ENCODE data around the gene MPEG1.

The MPEG1 gene

DNA sequence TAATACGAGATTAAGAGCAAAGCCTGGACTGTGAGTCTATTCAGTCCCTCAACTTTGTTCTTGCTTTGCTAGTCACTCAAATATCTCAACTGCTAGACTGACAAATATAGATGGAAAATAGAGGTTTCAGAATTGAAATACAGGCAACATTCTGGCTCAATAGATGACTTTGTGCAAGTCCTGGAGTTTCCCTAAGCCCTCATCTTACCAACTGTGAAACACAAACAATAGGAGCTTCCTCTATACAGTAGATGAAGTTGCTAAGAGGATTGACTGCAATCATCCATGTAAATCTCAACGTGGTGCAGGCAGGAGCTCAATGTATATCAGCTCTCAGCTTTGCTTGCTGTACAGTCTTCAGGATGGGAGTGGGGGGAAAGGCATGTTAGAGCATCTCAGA lies 6.2 kb upstream of the MPEG1 start:
- H3K4me1 ChIP-seq (ENCODE audit: control insufficient read depth, insufficient read depth, low read length), result no peaks in the 10 kb centered on the region
- no peak overlapping the region for H3K9ac ChIP-seq (ENCODE audit: low read length in 2 of 2)
- no peak overlapping the region for H3K27ac ChIP-seq (ENCODE audit: low read length)
- H3K27me3 ChIP-seq (ENCODE audit: control insufficient read depth in 1 of 2, insufficient read depth in 2 of 2, low read length in 2 of 2), result no peaks in the 10 kb centered on the region
- H3K36me3 ChIP-seq (ENCODE audit: control insufficient read depth in 2 of 2, insufficient read depth in 2 of 2, low read length in 2 of 2), result no peaks in the 10 kb centered on the region
- H3K9me3 ChIP-seq (ENCODE audit: control insufficient read depth in 2 of 2, low read length in 2 of 2), result no peaks in the 10 kb centered on the region
- H3K4me3 ChIP-seq (ENCODE audit: low read length in 2 of 2), result no peak overlapping the region

DNA sequence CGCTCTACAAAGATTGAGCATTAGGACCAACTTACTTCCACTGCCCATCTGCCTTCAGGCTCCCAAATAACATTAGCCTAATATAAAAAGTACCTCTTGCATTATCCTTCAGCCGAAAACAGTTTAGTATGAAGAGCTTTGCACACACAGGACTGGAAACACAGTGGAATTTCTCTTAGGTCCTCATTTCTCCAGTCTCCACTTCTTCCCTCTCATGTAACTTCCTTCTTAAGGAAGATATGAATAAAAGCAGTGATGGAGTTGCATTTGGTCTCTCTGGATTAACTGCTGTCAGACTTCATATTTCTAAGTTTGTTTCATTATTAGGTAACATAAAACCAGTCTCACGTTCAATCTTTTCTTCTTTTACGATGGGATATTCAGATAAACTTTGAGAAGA lies 5.6 kb upstream of the MPEG1 start:
- Histone ChIP-seq H3K36me3 (ENCODE audit: control insufficient read depth in 2 of 2, insufficient read depth in 2 of 2, low read length in 2 of 2) (no peaks in the 10 kb centered on the region), H3K4me3 (ENCODE audit: low read length in 2 of 2) (no peak overlapping the region), H3K27ac (ENCODE audit: low read length) (no peak overlapping the region), H3K9ac (ENCODE audit: low read length in 2 of 2) (no peak overlapping the region), H3K9me3 (ENCODE audit: control insufficient read depth in 2 of 2, low read length in 2 of 2) (no peaks in the 10 kb centered on the region), H3K4me1 (ENCODE audit: control insufficient read depth, insufficient read depth, low read length) (no peaks in the 10 kb centered on the region), H3K27me3 (ENCODE audit: control insufficient read depth in 1 of 2, insufficient read depth in 2 of 2, low read length in 2 of 2) (no peaks in the 10 kb centered on the region)

DNA sequence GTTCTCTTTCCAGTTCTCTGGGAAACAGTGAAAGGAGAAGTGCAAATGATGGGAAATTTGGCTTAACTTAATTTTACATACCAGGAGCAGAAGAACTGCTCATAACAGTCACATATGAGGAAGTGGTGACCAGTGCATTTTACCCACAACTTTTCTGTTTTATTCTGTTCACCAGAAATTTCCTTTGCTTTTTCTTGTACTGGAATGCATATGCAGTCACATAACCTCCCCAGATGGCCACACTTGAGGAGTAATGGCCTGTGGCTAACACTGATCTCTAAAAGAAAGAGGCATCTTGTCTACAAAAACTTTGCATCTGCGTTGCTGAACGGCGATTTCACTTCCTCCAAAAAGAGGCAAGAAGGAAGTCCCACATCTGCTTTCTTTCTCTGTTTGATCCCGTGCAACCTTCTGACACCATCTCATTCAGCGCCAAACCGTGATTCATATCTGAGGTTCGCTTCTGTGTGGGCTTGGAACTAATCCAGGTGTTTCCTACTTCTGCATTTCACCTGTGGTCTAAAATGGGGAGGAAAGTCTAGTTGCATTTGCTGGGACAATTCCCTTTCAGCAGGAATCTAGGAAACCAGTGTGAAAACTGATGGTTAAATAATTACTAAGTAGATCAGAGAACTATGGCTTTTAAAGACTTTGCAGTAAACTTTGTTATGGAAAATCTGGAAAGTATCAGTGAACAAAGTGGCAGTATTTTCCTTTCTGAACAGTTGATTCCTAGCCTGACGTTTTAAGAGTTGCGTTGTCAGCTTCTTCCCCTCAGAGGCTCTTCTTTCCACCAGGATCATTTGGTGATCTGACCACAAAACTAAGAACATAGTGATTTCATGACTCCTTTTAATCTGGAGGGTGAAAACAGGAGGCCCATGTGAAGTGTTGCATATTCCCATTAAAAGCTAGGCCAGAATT lies 4.2 kb upstream of the MPEG1 start:
- Histone ChIP-seq H3K27me3 (ENCODE audit: control insufficient read depth in 1 of 2, insufficient read depth in 2 of 2, low read length in 2 of 2) (no peaks in the 10 kb centered on the region), H3K9me3 (ENCODE audit: control insufficient read depth in 2 of 2, low read length in 2 of 2) (no peaks in the 10 kb centered on the region), H3K4me3 (ENCODE audit: low read length in 2 of 2) (peak overlapping the region in 1 of 2 donors; percentile 27), H3K36me3 (ENCODE audit: control insufficient read depth in 2 of 2, insufficient read depth in 2 of 2, low read length in 2 of 2) (no peaks in the 10 kb centered on the region), H3K4me1 (ENCODE audit: control insufficient read depth, insufficient read depth, low read length) (no peaks in the 10 kb centered on the region), H3K9ac (ENCODE audit: low read length in 2 of 2) (peak overlapping the region in 1 of 2 donors; percentile 13), H3K27ac (ENCODE audit: low read length) (peak overlapping the region; percentile 31)

- Histone ChIP-seq H3K9ac (ENCODE audit: low read length in 2 of 2) (no peak overlapping the region), H3K9me3 (ENCODE audit: control insufficient read depth in 2 of 2, low read length in 2 of 2) (no peaks in the 10 kb centered on the region), H3K27me3 (ENCODE audit: control insufficient read depth in 1 of 2, insufficient read depth in 2 of 2, low read length in 2 of 2) (peaks cover 0 to 2% of the 10 kb centered on the region in 2 donors), H3K4me3 (ENCODE audit: low read length in 2 of 2) (no peak overlapping the region), H3K36me3 (ENCODE audit: control insufficient read depth in 2 of 2, insufficient read depth in 2 of 2, low read length in 2 of 2) (no peaks in the 10 kb centered on the region), H3K4me1 (ENCODE audit: control insufficient read depth, insufficient read depth, low read length) (no peaks in the 10 kb centered on the region), H3K27ac (ENCODE audit: low read length) (no peak overlapping the region)
Measured at GRCh38 chr11:59214141-59214893, 1.6 kb upstream of the MPEG1 start.

- no peaks in the 10 kb centered on the region for H3K9me3 ChIP-seq (ENCODE audit: control insufficient read depth in 2 of 2, low read length in 2 of 2)
- H3K4me1 ChIP-seq (ENCODE audit: control insufficient read depth, insufficient read depth, low read length), result peaks cover 2% of the 10 kb centered on the region
- no peak overlapping the region for H3K4me3 ChIP-seq (ENCODE audit: low read length in 2 of 2)
- no peaks in the 10 kb centered on the region for H3K36me3 ChIP-seq (ENCODE audit: control insufficient read depth in 2 of 2, insufficient read depth in 2 of 2, low read length in 2 of 2)
- H3K27ac ChIP-seq (ENCODE audit: low read length), result no peak overlapping the region
- no peak overlapping the region for H3K9ac ChIP-seq (ENCODE audit: low read length in 2 of 2)
- peaks cover 0 to 2% of the 10 kb centered on the region in 2 donors for H3K27me3 ChIP-seq (ENCODE audit: control insufficient read depth in 1 of 2, insufficient read depth in 2 of 2, low read length in 2 of 2)
Measured at GRCh38 chr11:59212222-59212621, 505 bp downstream of the MPEG1 start.

DNA sequence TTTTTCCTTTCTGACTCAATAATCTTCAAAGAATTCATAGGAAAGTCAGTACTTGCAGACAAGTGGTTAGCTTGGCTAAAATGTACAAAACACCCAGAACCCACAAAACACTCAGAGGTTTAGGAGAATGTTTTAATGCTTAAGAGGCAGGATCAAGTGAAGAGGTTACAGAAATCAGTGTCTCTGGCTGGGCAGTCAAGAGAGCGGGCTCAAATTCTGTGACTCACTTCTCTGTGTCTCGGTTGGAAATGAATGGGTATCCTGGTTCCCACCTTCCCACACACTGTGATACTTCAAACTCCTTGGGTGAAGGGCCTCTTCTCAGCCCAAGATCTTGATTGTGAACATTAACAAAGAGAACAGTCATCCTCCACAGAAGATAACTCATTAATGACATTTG lies 3.8 kb downstream of the MPEG1 start:
- Histone ChIP-seq H3K9me3 (ENCODE audit: control insufficient read depth in 2 of 2, low read length in 2 of 2) (no peaks in the 10 kb centered on the region), H3K36me3 (ENCODE audit: control insufficient read depth in 2 of 2, insufficient read depth in 2 of 2, low read length in 2 of 2) (peaks cover 4 to 5% of the 10 kb centered on the region in 2 donors), H3K4me3 (ENCODE audit: low read length in 2 of 2) (no peak overlapping the region), H3K9ac (ENCODE audit: low read length in 2 of 2) (no peak overlapping the region), H3K27ac (ENCODE audit: low read length) (no peak overlapping the region), H3K4me1 (ENCODE audit: control insufficient read depth, insufficient read depth, low read length) (peaks cover 5% of the 10 kb centered on the region), H3K27me3 (ENCODE audit: control insufficient read depth in 1 of 2, insufficient read depth in 2 of 2, low read length in 2 of 2) (peaks cover 0 to 2% of the 10 kb centered on the region in 2 donors)

DNA sequence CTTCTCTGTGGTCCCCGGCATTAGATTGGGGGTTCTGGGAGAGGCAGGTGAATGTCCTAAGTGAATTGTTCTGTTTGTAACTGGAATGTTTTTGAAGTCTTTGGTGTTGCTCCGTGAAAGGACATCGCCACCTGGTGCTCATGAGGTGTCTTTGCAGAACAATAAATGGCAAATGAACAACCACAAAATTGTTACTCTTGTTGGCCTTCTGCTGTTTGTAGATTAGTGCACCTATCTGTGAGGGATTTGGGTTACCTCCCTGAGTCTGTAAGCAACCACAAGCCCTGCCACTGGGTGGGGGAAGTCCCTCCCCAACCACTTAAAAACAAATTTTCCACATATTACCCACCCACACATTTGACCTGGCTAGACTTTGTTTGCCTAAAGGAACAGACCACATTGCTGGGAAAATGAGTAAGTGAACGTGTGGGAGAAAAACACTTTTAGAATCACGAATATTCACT lies 4.7 kb downstream of the MPEG1 start:
- no peak overlapping the region for H3K27ac ChIP-seq (ENCODE audit: low read length)
- H3K9ac ChIP-seq (ENCODE audit: low read length in 2 of 2), result no peak overlapping the region

GRCh38 chr11:59206635-59207034 lies 6.1 kb downstream of the MPEG1 start:
- Histone ChIP-seq H3K4me1 (ENCODE audit: control insufficient read depth, insufficient read depth, low read length) (peaks cover 5% of the 10 kb centered on the region), H3K36me3 (ENCODE audit: control insufficient read depth in 2 of 2, insufficient read depth in 2 of 2, low read length in 2 of 2) (peaks cover 5 to 6% of the 10 kb centered on the region in 2 donors), H3K4me3 (ENCODE audit: low read length in 2 of 2) (no peak overlapping the region), H3K9me3 (ENCODE audit: control insufficient read depth in 2 of 2, low read length in 2 of 2) (no peaks in the 10 kb centered on the region), H3K27ac (ENCODE audit: low read length) (no peak overlapping the region), H3K27me3 (ENCODE audit: control insufficient read depth in 1 of 2, insufficient read depth in 2 of 2, low read length in 2 of 2) (peaks cover 0 to 2% of the 10 kb centered on the region in 2 donors), H3K9ac (ENCODE audit: low read length in 2 of 2) (no peak overlapping the region)

More for the DNA sequence above, 4.7 kb downstream of the MPEG1 start:
- H3K4me3 ChIP-seq (ENCODE audit: low read length in 2 of 2), result peak overlapping the region in 1 of 2 donors; percentile 8
- H3K9me3 ChIP-seq (ENCODE audit: control insufficient read depth in 2 of 2, low read length in 2 of 2), result no peaks in the 10 kb centered on the region
- peaks cover 5 to 6% of the 10 kb centered on the region in 2 donors for H3K36me3 ChIP-seq (ENCODE audit: control insufficient read depth in 2 of 2, insufficient read depth in 2 of 2, low read length in 2 of 2)
- peaks cover 0 to 2% of the 10 kb centered on the region in 2 donors for H3K27me3 ChIP-seq (ENCODE audit: control insufficient read depth in 1 of 2, insufficient read depth in 2 of 2, low read length in 2 of 2)
- peaks cover 5% of the 10 kb centered on the region for H3K4me1 ChIP-seq (ENCODE audit: control insufficient read depth, insufficient read depth, low read length)

GRCh38 chr11:59205648-59206047 lies 7.1 kb downstream of the MPEG1 start:
- no peaks in the 10 kb centered on the region for H3K9me3 ChIP-seq (ENCODE audit: control insufficient read depth in 2 of 2, low read length in 2 of 2)
- H3K27me3 ChIP-seq (ENCODE audit: control insufficient read depth in 1 of 2, insufficient read depth in 2 of 2, low read length in 2 of 2), result no peaks in the 10 kb centered on the region
- H3K9ac ChIP-seq (ENCODE audit: low read length in 2 of 2), result no peak overlapping the region
- H3K27ac ChIP-seq (ENCODE audit: low read length), result no peak overlapping the region
- H3K4me3 ChIP-seq (ENCODE audit: low read length in 2 of 2), result no peak overlapping the region
- peaks cover 5% of the 10 kb centered on the region for H3K4me1 ChIP-seq (ENCODE audit: control insufficient read depth, insufficient read depth, low read length)
- peaks cover 5 to 6% of the 10 kb centered on the region in 2 donors for H3K36me3 ChIP-seq (ENCODE audit: control insufficient read depth in 2 of 2, insufficient read depth in 2 of 2, low read length in 2 of 2)

GRCh38 chr11:59204746-59205145 lies 8.0 kb downstream of the MPEG1 start:
- no peak overlapping the region for H3K27ac ChIP-seq (ENCODE audit: low read length)
- H3K9ac ChIP-seq (ENCODE audit: low read length in 2 of 2), result no peak overlapping the region
- peaks cover 5 to 6% of the 10 kb centered on the region in 2 donors for H3K36me3 ChIP-seq (ENCODE audit: control insufficient read depth in 2 of 2, insufficient read depth in 2 of 2, low read length in 2 of 2)
- H3K4me1 ChIP-seq (ENCODE audit: control insufficient read depth, insufficient read depth, low read length), result peaks cover 5% of the 10 kb centered on the region
- H3K9me3 ChIP-seq (ENCODE audit: control insufficient read depth in 2 of 2, low read length in 2 of 2), result no peaks in the 10 kb centered on the region
- H3K27me3 ChIP-seq (ENCODE audit: control insufficient read depth in 1 of 2, insufficient read depth in 2 of 2, low read length in 2 of 2), result no peaks in the 10 kb centered on the region
- no peak overlapping the region for H3K4me3 ChIP-seq (ENCODE audit: low read length in 2 of 2)

Measured in stomach smooth muscle (tissue), 2 donors.